Trophoblast cell (in vitro differentiated cells and primary cell): ENCODE results near the gene KRTAP10-12.

Source experiments
- DNase-seq, 2 donors: peaks; one replicate each; pipeline ENCODE4 v3.0.0-alpha.2; 2016
- H2AFZ ChIP-seq: 2 replicates; pipeline ENCODE4 v1.6.1; 2013; ENCODE audit warnings: low read length, moderate library complexity, mild to moderate bottlenecking; ENCODE audit not compliant: insufficient read depth, poor library complexity
- H2AK5ac ChIP-seq: 2 replicates; pipeline ENCODE4 v1.6.1; 2013; ENCODE audit warnings: mild to moderate bottlenecking, low read length
- H2BK120ac ChIP-seq: 2 replicates; pipeline ENCODE4 v1.6.1; 2013; ENCODE audit warnings: low read length, mild to moderate bottlenecking, moderate library complexity; ENCODE audit not compliant: insufficient read depth, poor library complexity
- H2BK12ac ChIP-seq: 2 replicates; pipeline ENCODE4 v1.6.1; 2013; ENCODE audit warnings: mild to moderate bottlenecking, low read length, moderate library complexity
- H2BK5ac ChIP-seq: 2 replicates; pipeline ENCODE4 v1.6.1; 2013; ENCODE audit warnings: low read length, low read depth, moderate library complexity, mild to moderate bottlenecking; ENCODE audit not compliant: poor library complexity
- H3K14ac ChIP-seq: 2 replicates; pipeline ENCODE4 v1.6.1; 2013; ENCODE audit warnings: mild to moderate bottlenecking, low read length
- H3K18ac ChIP-seq: 2 replicates; pipeline ENCODE4 v1.6.1; 2013; ENCODE audit warnings: mild to moderate bottlenecking, low read length
- H3K23ac ChIP-seq: 2 replicates; pipeline ENCODE4 v1.6.1; 2013; ENCODE audit warnings: low read length
- H3K27ac ChIP-seq: 2 replicates; pipeline ENCODE4 v1.5.1; 2013; ENCODE audit warnings: low read depth, mild to moderate bottlenecking, inconsistent platforms, low read length, moderate library complexity
- H3K27me3 ChIP-seq: 2 replicates; pipeline ENCODE4 v1.6.1; 2013; ENCODE audit warnings: inconsistent platforms, mild to moderate bottlenecking, low read length, moderate library complexity; ENCODE audit not compliant: insufficient read depth
- H3K36me3 ChIP-seq, 2 experiments: 1 replicate in 1 of 2; 2 replicates in 1 of 2; pipeline ENCODE4 v1.6.1; 2013; ENCODE audit warnings: low read length in 2 of 2, mild to moderate bottlenecking in 2 of 2, moderate library complexity in 1 of 2; ENCODE audit not compliant: insufficient read depth in 2 of 2, control insufficient read depth in 1 of 2
- H3K4ac ChIP-seq: 2 replicates; pipeline ENCODE4 v1.6.1; 2013; ENCODE audit warnings: low read depth, mild to moderate bottlenecking, low read length, moderate library complexity
- H3K4me1 ChIP-seq, 2 experiments: 1 replicate in 1 of 2; 2 replicates in 1 of 2; pipeline ENCODE4 v1.6.1; 2013; ENCODE audit warnings: low read length in 2 of 2, mild to moderate bottlenecking in 2 of 2, moderate library complexity in 1 of 2; ENCODE audit not compliant: insufficient read depth in 2 of 2, control insufficient read depth in 1 of 2
- H3K4me2 ChIP-seq: 2 replicates; pipeline ENCODE4 v1.6.1; 2013; ENCODE audit warnings: inconsistent platforms, mild to moderate bottlenecking, low read length, moderate library complexity
- H3K4me3 ChIP-seq: 2 replicates; pipeline ENCODE4 v1.5.1; 2013; ENCODE audit warnings: mild to moderate bottlenecking, low read depth, low read length, inconsistent platforms
- H3K79me1 ChIP-seq: one replicate; pipeline ENCODE4 v1.6.1; 2013; ENCODE audit warnings: low read length
- H3K79me2 ChIP-seq: 2 replicates; pipeline ENCODE4 v1.6.1; 2013; ENCODE audit warnings: low read length, mild to moderate bottlenecking; ENCODE audit not compliant: control insufficient read depth, insufficient read depth, poor library complexity
- H3K9ac ChIP-seq: 2 replicates; pipeline ENCODE4 v1.6.1; 2013; ENCODE audit warnings: mild to moderate bottlenecking, low read length
- H3K9me3 ChIP-seq: 2 replicates; pipeline ENCODE4 v1.6.1; 2013; ENCODE audit warnings: low read depth, mild to moderate bottlenecking, control low read depth, inconsistent platforms, low read length; ENCODE audit not compliant: insufficient read depth
- H4K12ac ChIP-seq: 2 replicates; pipeline ENCODE4 v1.6.1; 2013; ENCODE audit warnings: low read depth, mild to moderate bottlenecking, low read length, moderate library complexity
- H4K8ac ChIP-seq: 2 replicates; pipeline ENCODE4 v1.6.1; 2013; ENCODE audit warnings: low read depth, mild to moderate bottlenecking, low read length, moderate library complexity
- H4K91ac ChIP-seq: one replicate; pipeline ENCODE4 v1.6.1; 2013; ENCODE audit warnings: low read depth, mild to moderate bottlenecking, low read length, moderate library complexity
- WGBS: extraction: QIAGEN DNeasy Blood & Tissue Kit; methylation state at CpG from one replicate; pipeline ENCODE4 v1.1.7; 2013; ENCODE audit warnings: missing lambda C conversion rate; ENCODE audit not compliant: insufficient read length, insufficient coverage; ENCODE audit errors: extremely low coverage; 5-methylcytosine and 5-hydroxymethylcytosine counted together

Gene KRTAP10-12

DNA sequence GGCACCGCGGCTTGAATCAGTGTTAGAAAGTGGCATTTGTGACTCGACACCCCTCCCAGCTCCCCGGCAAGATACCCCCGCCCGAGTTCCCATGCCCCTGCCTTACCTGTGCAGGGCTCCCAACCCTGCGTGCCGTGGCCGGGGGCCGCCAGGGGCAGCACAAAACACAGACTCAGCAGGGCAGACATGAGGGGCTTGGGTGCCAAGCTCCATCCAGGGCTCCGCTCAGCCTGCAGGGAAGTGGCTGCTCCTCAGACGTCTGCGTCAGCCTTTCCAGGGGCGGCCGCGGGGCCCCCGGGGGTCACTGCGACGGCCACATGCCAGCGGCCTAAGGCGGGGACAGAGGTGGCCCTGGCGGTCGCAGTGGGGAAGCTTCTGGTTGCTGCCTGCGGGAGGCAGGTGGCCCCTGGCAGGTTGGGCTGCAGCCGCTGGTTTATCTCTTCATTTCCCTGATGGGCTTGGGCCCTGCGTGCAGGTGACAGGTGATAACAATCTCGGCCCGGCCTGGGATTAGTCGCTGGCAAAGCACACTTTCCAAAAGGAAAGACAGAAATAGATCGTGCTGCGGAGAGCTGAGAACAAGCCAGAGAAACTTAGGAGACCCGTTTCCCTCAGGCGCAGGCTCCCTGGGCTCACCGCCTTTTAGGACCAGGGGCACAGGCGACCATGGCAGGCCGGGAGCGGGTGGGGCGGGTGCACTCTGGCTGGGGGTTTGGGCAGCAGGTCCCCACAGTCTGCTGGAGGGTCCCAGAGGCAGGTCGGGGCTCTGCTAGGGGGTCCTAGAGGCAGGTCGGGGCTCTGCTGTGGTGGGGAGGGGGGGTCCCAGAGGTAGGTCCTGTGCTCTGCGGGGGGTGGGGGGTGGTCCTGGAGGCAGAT, 14.6 kb downstream of the KRTAP10-12 start, which contains the start of gene TSPEAR:
Gene TSPEAR (minus strand): TSS at position 246 of the 876 bp plus-strand sequence. CDS start 58 bp downstream, at position 188.
- Histone ChIP-seq H2BK5ac (no peak within 1 kb of the TSS), H3K14ac (no peak within 1 kb of the TSS), H2BK120ac (no peak within 1 kb of the TSS), H4K8ac (no peak within 1 kb of the TSS), H2BK12ac (no peak within 1 kb of the TSS), H3K4me3 (no peak within 1 kb of the TSS), H3K79me1 (no peaks in the 10 kb centered on the region), H2AK5ac (no peak within 1 kb of the TSS), H4K91ac (no peak within 1 kb of the TSS), H4K12ac (no peak within 1 kb of the TSS), H3K27me3 (peaks cover 65% of the 10 kb centered on the region), H3K4me2 (no peak within 1 kb of the TSS), H2AFZ (no peak within 1 kb of the TSS), H3K4ac (no peak within 1 kb of the TSS), H3K79me2 (no peaks in the 10 kb centered on the region), H3K36me3 (no peaks in the 10 kb centered on the region), H3K23ac (no peak within 1 kb of the TSS), H3K18ac (no peak within 1 kb of the TSS), H3K9ac (no peak within 1 kb of the TSS), H3K27ac (no peak within 1 kb of the TSS), H3K4me1 (peaks cover 0 to 7% of the 10 kb centered on the region in 2 experiments), H3K9me3 (peaks cover 4% of the 10 kb centered on the region)
- WGBS: no CpG with 5 or more reads among the region's 41 CpGs
- peak in 1 of 2 donors; percentile 6 for DNase-seq

GRCh38 chr21:44712203-44713028, 15.4 kb downstream of the KRTAP10-12 start:
- no peak overlapping the region for H3K18ac ChIP-seq

DNA sequence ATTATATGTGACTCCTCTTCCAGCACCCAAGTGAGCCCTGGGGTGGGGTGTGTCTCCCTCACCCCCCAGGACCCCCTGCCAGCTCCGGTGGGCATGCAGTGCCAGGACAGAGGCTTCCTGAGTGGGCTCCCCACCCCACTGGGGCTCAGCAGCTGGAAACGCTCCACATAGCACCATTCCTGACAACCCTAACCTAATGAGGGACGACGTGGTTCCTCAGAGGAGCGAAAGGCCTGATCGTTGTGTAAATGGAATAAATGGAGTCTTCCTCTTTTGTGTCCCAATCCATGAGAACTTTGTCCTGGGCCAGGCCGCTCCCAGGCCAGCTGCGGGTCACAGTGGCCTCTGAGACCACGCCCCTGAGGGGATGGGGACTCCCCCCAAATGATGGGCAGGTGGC, 16.2 kb downstream of the KRTAP10-12 start:
- Histone ChIP-seq H3K36me3 (no peaks in the 10 kb centered on the region), H3K27ac (no peak overlapping the region), H3K4me2 (no peak overlapping the region), H3K79me2 (no peaks in the 10 kb centered on the region), H3K9ac (no peak overlapping the region), H2AFZ (no peak overlapping the region), H3K4me3 (no peak overlapping the region), H3K23ac (no peak overlapping the region), H3K18ac (no peak overlapping the region), H2AK5ac (no peak overlapping the region), H3K27me3 (peaks cover 50% of the 10 kb centered on the region), H2BK12ac (no peak overlapping the region), H4K12ac (no peak overlapping the region), H2BK120ac (no peak overlapping the region), H3K4me1 (peaks cover 0 to 7% of the 10 kb centered on the region in 2 experiments), H3K79me1 (no peaks in the 10 kb centered on the region), H3K4ac (no peak overlapping the region), H4K8ac (no peak overlapping the region), H4K91ac (no peak overlapping the region), H2BK5ac (no peak overlapping the region), H3K14ac (no peak overlapping the region), H3K9me3 (peaks cover 4% of the 10 kb centered on the region)
- no CpG with 5 or more reads among the region's 9 CpGs for WGBS
- no peak for DNase-seq

More at GRCh38 chr21:44712203-44713028, 15.4 kb downstream of the KRTAP10-12 start:
- no CpG with 5 or more reads among the region's 22 CpGs for WGBS
- Histone ChIP-seq H4K8ac (no peak overlapping the region), H2BK5ac (no peak overlapping the region), H3K4me2 (no peak overlapping the region), H3K14ac (no peak overlapping the region), H3K27me3 (peaks cover 57% of the 10 kb centered on the region), H3K36me3 (no peaks in the 10 kb centered on the region), H3K79me2 (no peaks in the 10 kb centered on the region), H3K27ac (no peak overlapping the region), H2AK5ac (no peak overlapping the region), H2BK120ac (no peak overlapping the region), H2AFZ (no peak overlapping the region), H2BK12ac (no peak overlapping the region), H3K9ac (no peak overlapping the region), H3K9me3 (peaks cover 4% of the 10 kb centered on the region), H3K4me1 (peaks cover 0 to 7% of the 10 kb centered on the region in 2 experiments), H3K4ac (no peak overlapping the region), H3K79me1 (no peaks in the 10 kb centered on the region), H4K91ac (no peak overlapping the region), H3K23ac (no peak overlapping the region), H3K4me3 (no peak overlapping the region), H4K12ac (no peak overlapping the region)
- DNase-seq: no peak

DNA sequence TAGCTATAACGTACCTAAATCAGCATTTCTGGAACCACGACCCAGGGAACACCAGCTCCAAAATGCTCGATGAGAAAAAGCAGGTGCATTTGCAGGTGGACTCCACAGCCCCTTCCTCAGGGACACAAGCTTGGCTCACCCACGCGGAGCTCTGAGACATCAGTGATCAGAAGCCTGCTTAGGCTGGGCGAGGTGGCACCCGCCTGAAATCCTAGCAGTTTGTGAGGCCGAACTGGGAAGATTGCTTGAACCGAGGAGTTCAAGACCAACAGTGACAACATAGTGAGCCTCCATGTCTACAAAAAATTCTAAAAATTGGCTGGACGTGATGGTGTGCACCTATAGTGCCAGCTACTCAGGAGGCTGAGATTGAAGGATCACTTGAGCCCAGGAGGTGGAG, 16.9 kb downstream of the KRTAP10-12 start:
- Histone ChIP-seq H3K9ac (no peak overlapping the region), H3K14ac (no peak overlapping the region), H2AFZ (no peak overlapping the region), H2AK5ac (no peak overlapping the region), H3K18ac (no peak overlapping the region), H3K79me1 (no peaks in the 10 kb centered on the region), H3K4ac (no peak overlapping the region), H2BK12ac (no peak overlapping the region), H4K91ac (no peak overlapping the region), H3K27ac (no peak overlapping the region), H3K27me3 (peaks cover 43% of the 10 kb centered on the region), H4K12ac (no peak overlapping the region), H3K4me1 (peaks cover 0 to 7% of the 10 kb centered on the region in 2 experiments), H2BK120ac (no peak overlapping the region), H3K79me2 (no peaks in the 10 kb centered on the region), H4K8ac (no peak overlapping the region), H2BK5ac (no peak overlapping the region), H3K23ac (no peak overlapping the region), H3K4me3 (no peak overlapping the region), H3K4me2 (no peak overlapping the region), H3K9me3 (peaks cover 3% of the 10 kb centered on the region), H3K36me3 (no peaks in the 10 kb centered on the region)
- no peak for DNase-seq
- no CpG with 5 or more reads among the region's 10 CpGs for WGBS
